Ammon's horn (tissue), 1 donor: Measurements from ENCODE around the gene ZSCAN22.
"Not testable (repeated sequence)": the region's sequence is repeated elsewhere in the genome, so short reads cannot be mapped to it uniquely, and the experiment has no call there.

Source experiments
- DNase-seq: peaks from one replicate; pipeline ENCODE4 v3.0.0-alpha.2; 2016; ENCODE audit warnings: low spot score

ZSCAN22 gene

DNA sequence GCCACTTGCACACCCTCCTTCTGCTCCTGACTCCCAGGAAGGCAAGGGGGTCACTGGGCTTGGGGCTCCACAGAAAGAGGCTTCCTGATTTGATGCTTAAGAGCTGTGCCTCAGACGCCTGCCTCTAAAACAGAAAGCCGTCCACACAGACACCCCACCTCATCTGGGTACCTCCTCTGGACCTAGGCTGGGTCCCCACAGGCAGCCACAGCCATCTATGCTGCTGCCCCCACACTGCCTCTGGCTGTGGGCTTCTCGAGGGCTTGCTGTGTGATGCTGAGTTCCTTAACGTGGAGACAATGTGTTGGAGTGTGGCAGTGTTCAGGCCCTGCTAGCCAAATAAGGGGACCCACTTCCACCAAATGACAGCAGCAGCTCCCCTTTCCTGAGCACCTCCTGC lies 8.5 kb upstream of the ZSCAN22 start:
- DNase-seq = no peak

DNA sequence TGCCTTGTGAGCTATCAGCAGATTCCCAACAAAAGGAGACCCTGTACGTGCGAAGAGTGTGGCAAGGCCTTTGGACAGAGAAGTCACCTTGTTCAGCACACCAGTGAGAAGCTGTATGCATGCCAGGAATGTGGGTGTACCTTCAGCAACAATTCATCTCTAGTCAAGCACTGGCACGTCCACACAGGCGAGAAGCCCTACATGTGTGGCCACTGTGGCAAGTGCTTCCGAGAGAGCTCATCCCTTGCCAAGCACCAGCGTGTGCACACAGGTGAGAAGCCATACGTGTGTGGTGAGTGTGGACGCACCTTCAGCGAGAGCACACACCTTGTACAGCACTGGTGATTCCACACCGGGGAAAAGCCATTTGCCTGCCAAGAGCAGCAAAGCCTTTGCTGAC lies 7.6 kb upstream of the ZSCAN22 start:
- no peak for DNase-seq

DNA sequence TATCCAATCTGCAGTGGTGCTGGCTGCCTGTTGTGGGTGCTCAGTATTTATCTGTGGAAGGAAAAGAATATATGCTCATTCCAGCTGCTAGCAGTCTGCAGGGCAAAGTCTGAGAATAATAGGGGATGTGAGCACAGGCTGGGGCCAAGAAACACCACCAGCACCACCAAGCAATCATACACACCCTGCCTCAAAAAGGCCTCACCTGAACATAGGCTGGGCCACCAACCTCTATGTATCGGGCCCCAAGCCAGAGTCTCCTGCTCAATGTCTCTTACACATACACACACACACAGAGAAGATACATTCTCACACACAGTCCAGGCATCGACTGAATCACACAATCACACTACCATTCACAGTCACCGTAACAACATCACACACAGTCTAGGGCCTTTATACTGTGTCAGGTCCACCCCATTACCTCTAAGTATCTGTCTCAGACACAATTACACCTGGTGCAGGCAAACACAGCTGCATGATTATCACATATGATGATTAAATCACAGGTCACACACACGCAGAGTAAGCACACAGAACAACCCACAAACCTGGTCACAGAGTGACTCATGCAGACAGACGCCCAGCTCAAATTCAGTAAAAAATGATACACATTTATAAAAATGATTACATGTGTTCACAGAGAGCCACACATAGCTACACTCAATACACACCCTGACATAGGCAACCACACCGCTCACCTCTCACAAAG lies 1.3 kb upstream of the ZSCAN22 start:
- no peak for DNase-seq

DNA sequence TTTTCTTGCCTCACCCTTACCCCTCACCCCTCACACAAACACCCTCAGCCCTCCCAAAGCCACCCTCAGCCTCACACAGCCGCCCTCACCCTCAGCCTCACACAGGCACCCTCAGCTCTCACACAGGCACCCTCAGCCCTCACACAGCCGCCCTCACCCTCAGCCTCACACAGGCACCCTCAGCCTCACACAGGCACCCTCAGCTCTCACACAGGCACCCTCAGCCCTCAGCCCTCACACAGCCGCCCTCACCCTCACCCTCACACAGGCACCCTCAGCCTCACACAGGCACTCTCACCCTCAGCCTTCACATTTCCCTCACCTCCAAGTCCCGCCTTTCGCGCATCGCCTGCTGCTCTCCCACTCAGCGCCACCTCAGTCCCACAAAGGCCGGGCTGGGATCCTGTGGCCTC lies 287 bp upstream of the ZSCAN22 start:
- DNase-seq = no peak

DNA sequence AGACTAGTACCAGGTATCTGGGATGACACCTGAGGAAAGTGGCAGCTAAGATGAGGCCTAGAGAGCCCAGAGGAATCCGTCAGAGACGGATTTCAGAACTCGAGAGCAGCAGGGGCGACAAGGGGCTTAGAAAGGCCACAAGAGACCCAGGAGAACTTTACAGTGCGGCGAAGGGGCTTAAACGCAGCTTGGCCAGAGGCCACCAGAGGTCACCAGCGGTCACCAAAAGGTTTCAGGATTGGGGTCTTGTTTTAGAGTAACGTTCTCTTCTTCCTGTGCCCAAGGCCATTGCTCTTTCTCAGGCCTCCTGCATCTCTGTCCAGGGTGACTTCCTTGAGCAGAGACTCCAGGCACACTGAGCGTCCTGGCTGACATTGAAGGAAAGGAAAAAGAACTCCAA lies 2.2 kb downstream of the ZSCAN22 start:
- no peak for DNase-seq

DNA sequence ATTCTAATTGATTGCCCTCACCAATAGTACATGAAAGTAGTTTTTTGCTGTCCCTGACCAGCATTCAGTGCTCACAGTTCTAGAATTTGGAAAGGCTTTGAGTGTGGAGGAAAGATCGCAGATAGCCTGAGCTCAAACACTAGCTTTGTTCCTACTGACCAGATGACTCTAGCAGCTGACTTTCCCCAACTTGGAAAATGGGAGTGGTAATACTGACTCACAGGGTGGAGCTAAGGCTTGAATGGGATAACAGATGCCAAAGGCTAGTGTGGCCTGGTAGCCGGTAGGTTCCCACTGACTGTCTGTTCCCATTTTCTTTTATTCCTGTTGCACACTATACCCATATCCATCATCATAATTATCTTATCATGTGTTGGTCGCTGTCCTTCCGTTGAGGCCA lies 3.7 kb downstream of the ZSCAN22 start:
- peak; percentile 85 for DNase-seq

DNA sequence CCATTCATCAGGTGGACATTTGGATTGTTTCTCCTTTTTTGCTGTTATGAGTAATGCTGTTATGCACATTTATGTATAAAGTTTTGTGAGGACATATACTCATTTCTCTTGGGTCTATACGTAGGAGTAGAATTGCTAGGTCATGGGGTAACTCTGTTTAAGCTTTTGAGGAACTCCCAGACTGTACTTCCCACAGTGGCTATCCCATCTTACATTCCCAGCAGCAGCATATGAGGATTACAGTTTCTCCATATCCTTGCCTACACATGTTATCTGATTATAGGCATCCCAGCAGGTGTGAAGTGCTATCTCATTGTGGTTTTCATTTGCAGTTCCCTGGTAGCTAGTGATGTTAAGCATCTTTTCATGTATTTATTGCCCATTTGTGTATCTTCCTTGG lies 5.9 kb downstream of the ZSCAN22 start:
- DNase-seq = no peak

DNA sequence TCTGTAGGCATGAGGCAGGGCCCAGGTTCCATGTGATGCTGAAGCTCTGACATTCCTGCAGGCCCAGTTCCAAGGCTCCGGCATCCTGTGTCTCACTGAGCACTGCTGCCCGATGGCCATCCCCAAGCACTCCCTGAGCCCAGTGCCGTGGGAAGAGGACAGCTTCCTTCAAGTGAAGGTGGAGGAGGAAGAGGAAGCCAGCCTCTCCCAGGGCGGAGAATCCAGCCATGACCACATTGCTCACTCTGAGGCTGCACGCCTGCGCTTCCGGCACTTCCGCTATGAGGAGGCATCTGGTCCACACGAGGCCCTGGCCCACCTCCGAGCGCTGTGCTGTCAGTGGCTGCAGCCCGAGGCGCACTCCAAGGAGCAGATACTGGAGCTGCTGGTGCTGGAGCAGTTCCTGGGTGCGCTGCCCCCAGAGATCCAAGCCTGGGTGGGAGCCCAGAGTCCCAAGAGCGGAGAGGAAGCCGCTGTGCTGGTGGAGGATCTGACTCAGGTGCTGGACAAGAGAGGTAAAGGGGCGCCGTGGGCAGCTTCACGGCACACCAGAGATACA lies 8.0 kb downstream of the ZSCAN22 start:
- no peak for DNase-seq

DNA sequence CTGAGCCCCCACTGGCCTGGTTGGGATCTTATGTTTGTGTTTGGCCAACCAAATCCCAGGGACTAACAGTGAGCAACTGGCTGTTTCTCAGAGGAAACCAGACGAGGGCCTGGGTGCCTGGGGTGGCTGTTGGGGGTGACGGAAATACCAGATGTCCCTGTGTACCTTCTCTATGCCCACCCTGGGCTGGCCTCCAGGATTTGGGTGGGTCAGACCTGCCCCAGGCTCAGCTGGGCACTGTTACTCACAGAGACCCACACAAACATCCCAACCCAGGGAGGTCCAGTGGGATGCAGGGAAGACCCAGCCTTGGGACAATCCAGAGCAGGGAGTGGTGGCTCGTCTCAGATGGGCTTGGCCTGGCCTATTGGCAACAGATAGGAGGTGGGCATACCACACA lies 8.8 kb downstream of the ZSCAN22 start:
- no peak for DNase-seq

DNA sequence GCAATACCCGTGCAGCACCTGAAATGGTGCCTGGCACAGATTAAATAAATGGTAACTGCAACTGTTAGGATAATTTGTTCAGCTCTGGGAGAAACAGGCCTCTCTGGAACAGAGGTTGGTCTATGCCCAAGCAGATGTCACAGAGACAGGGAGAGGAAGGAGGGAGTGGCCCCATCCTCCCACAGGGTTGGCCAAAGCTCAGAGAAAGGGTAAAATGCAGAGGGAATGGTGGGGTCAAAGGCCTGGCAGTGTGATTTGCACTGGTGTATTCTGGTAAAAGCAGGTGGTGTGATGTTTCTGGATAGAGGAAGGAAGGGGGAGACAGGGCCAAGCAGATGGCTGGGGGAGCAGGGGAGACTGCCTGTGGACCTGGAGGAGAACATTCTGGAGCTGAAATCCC lies 9.4 kb downstream of the ZSCAN22 start:
- no peak for DNase-seq

DNA sequence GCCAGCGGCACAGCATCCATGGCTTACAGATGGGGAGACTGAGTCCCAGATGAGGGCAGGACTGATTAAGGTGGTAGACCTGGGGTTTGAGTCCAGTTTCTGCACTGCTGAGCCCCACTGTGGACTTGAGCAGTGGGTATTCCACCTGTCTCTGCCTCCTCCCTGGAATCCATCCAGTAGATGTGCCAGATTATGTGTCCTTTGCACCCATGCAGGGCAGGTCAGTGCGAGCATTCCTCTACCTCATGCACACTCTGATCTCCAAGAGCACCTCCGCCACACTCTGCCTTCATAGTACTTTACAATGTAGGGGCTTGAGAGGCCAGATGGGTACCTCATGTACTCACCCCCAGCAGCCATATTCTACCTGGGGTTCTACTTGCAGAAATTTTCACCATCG lies 10.0 kb downstream of the ZSCAN22 start:
- DNase-seq = no peak

DNA sequence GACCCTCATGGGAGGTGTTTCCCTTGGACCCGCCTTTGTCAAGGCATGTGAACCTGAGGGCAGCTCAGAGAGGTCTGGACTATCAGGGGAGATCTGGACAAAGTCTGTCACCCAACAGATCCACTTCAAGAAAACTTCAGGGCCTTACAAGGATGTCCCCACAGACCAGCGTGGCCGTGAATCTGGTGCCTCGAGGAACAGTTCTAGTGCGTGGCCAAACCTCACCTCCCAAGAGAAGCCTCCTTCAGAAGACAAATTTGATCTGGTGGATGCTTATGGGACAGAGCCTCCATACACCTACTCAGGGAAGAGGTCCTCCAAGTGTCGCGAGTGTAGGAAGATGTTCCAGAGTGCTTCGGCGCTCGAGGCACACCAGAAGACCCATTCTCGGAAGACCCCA lies 11.5 kb downstream of the ZSCAN22 start:
- DNase-seq = no peak

DNA sequence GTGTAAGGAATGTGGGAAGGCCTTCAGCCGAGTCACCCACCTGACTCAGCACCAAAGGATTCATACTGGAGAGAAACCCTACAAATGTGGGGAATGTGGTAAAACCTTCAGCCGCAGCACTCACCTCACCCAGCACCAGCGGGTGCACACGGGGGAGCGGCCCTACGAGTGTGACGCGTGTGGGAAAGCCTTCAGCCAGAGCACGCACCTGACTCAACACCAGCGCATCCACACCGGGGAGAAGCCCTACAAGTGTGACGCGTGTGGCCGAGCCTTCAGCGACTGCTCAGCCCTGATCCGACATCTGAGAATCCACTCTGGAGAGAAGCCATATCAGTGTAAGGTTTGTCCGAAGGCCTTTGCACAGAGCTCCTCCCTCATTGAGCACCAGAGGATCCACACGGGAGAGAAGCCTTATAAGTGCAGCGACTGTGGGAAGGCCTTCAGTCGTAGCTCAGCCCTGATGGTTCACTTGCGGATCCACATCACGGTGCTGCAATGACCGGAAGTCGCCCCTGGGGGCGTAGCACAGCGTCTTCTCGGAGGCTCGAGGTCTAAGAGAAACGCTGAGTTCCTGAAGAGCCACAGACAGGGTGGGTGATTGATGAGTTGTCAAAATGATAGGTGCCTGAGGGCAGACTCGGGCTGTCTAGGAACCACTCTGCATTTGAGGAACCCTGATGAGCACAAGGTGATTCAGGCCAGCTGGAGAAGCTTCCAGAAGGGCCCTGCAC lies 12.2 kb downstream of the ZSCAN22 start:
- DNase-seq = no peak

DNA sequence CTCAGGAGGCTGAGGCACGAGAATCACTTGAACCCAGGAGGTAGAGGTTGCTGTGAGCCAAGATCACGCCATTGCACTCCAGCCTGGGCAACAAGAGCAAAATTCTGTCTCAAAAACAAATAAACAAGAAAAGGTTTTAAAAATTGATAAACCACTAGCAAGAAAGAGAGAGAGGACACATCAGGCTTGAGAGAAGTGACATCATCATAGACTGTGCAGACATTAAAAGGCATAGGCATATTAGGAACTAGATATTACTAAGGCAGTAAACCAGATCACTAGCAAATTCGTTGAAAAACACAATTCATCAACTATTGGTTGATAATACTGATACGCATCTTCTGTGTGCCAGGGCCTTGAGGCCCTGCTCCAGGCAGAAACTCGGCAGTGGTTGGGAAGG lies 18.8 kb downstream of the ZSCAN22 start:
- no peak for DNase-seq

DNA sequence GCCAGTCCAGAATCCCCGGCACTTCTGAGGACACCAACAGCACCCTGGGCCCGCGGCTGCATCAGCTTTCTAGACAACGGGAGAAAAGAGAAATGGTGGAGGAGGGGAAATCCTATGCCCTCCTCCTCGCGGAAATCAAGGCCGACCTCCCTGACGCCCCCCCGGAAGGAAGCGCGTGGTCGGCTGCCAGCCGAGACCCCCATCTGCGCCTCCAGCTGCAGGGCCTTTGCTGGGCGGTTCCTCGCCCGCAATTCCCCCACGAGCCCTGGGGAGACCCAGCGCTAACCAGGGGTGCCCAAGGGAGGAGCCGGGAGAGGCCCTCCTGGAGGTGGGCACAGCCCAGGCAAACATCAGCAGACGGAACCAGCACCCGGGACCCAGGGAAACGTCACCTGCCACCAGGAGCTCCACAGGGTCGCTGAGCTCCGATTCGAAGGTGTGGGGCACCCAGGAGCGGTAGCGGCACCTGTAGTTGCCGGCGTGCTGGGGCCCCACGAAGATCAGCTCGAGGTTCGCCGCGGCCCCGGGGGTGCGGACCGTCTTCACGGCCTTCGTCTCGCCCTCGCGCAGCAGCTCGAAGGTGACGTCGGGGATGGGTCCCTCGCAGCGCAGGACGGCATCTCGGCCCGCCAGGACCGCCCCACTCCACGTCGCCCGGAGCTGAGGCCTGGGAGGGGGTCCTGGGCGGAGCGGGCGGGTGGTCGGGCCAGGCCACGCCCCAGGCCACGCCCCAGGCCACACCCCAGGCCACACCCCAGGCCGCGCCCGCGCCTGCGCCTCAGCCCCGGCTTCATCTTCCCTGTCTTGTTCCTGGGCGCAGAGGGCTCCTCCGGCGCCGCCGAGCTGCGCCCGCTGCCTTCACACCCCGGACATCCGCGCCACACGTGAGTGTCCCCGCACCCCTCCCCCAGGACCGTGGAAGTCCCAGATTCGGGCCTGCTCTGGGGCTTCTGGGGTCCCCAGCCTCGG lies 20.5 kb downstream of the ZSCAN22 start:
- peak; percentile 80 for DNase-seq

DNA sequence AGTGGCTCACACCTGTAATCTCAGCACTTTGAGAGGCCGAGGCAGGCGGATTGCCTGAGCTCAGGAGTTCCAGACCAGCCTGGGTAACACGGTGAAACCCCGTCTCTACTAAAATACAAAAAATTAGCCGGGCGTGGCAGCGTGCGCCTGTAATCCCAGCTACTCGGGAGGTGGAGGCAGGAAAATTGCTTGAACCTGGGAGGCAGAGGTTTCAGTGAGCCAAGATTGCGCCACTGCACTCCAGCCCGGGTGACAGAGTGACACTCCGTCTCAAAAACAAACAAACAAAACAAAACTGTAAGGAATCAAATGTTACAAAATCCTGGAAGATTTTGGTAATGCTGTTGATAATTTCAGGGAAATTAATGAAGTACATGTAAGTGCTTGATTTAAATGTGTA lies 21.3 kb downstream of the ZSCAN22 start:
- not testable (repeated sequence) for DNase-seq

DNA sequence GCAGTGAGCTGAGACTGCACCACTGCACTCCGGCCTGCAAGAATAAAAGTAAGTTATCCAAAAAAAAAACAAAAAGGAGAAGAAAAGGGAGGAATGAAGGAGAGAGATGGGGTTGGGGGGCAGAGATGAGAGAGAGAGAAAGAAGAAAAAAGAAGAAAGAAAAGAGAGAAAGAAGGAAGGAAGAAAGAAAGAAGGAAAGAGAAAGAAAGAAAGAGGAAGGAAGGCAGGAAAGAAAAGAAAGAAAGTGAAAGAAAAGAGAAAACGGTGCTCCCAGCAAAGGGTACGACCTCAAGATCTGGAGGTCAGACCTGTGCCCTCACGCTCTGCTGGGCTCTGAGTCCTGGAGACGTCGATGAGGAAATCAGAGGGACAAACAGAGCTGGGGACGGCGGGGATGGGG lies 22.8 kb downstream of the ZSCAN22 start:
- no peak for DNase-seq

DNA sequence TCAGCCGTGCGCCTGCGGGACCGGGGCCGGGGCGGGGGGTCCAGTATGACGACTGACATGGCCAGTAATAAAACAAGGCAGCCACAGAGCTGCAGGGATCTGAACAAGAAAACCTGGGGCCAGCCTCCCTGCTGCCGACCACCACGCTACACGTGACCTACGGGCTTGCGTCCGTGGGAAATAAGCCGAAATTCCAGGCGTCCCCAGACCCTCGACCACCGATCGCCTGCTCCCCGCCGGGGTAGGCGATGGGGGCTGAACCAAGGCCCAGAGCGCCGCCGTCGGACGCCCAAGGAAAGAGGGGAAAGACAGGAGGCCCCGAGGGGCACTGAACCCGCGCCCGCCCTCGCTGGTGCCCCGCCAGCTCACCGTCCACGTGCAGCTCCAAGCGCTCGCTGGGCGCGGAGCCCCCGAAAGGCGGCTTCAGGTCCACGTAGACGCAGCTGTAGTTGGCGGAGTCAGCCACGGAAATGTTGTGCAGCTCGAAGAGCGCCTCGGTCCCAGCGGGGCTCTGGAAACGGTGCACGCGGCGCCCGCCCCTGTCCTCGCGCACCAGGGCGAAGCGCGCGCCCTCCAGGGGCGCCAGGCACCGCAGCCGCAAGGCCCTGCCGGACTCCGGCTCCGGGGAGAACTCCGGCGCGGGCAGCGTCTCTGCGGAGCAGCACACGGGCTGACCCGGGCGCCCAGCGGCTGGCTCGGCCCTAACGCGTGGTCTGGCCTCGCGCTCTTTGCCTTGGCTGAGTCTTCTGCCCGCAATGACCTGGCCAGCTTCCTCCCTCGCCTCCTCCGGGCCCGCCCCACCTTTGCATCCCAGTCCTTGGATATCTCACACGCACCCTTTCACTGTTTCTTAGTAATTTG lies 23.4 kb downstream of the ZSCAN22 start:
- no peak for DNase-seq

DNA sequence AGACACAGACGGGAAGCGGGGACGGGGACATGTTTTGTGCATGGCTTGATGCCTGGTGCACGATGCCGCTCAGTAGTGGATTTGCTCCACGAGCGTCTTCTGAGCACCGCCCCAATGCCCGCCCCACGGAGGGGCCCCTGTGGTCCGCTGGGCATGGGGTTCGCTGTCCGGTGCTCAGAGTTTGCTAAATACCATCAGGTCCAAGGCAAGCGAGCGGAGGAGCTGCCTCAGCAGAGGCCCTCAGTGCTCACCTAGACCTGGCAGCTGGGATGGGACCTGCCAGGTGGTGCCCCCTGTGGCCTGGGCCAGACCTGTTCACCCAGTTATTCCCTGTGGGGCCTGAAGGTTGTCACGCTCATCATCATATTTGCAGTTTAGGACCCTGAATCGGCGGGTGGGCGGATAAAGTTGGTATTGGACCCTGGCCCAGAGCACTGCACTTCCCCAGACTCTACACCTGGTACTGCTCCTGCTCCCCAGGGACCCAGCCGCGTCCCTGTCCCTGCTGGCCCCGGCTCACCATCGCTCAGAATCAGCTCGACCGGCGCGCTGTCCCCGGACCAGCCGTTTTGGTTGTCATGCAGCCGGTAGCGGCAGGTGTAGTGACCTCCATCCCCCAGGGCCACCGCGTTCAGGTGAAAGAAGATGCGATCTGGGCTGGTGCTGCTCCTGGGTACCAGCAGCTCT lies 24.2 kb downstream of the ZSCAN22 start:
- no peak for DNase-seq

DNA sequence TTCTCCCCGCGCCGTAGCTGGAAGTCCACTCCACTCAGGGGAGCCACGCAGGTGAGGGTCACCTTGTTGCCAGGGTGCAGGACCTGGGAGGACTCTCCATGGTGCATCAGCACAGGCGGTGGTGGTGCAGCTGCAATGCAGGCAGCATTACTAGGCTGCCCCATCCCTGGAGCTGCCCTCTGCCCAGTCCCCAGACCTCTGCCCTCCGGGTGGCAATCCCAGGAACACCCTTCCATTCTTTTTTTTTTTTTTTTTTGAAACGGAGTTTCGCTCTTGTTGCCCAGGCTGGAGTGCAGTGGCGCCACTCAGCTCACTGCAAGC lies 24.7 kb downstream of the ZSCAN22 start:
- no peak for DNase-seq
